Dermis microvascular lymphatic vessel endothelial cell (primary cell): ENCODE data around the gene GTF3C1. TPM values are rescaled to one million over a fixed set of nuclear protein-coding genes. Genes with fewer than 3 reads are reported as not detected.
"Not testable (repeated sequence)": the region's sequence is repeated elsewhere in the genome, so short reads cannot be mapped to it uniquely, and the experiment has no call there.

ENCODE experiments used
- DNase-seq, 2 donors: peaks; one replicate each; pipeline versions ENCODE4 v3.0.0 to v3.0.0-alpha.2; 2010; ENCODE audit warnings: low read depth in 2 of 2
- total RNA-seq: library from RNA; depleted of rRNA; stranded (reverse); fragments of >200 nt; gene quantifications from 2 replicates; pipeline ENCODE4 v1.2.1, GENCODE V29; 2014

The GTF3C1 gene
- total RNA-seq, 1 donor from 2014 or later: 51.9 TPM

GRCh38 chr16:27447301-27447700, 102.4 kb downstream of the GTF3C1 start:
- no peak for DNase-seq

GRCh38 chr16:27446721-27447120, 103.0 kb downstream of the GTF3C1 start:
- DNase-seq: no peak

- DNase-seq: no peak
These were observed 104.1 kb downstream of the GTF3C1 start for GRCh38 chr16:27445502-27446175.

GRCh38 chr16:27444470-27444869, 105.2 kb downstream of the GTF3C1 start:
- no peak for DNase-seq

- DNase-seq: no peak
These were observed 105.7 kb downstream of the GTF3C1 start for GRCh38 chr16:27444015-27444414.

- DNase-seq: no peak
These were observed 107.7 kb downstream of the GTF3C1 start for GRCh38 chr16:27441998-27442397.

GRCh38 chr16:27441276-27441675, 108.4 kb downstream of the GTF3C1 start:
- DNase-seq: no peak

- no peak for DNase-seq
These were observed 110.3 kb downstream of the GTF3C1 start for GRCh38 chr16:27439271-27440018.

- DNase-seq: no peak
These were observed 111.8 kb downstream of the GTF3C1 start for GRCh38 chr16:27437946-27438345.

GRCh38 chr16:27436921-27437650, 112.6 kb downstream of the GTF3C1 start:
- DNase-seq: no peak

- DNase-seq: no peak
These were observed 113.6 kb downstream of the GTF3C1 start for GRCh38 chr16:27436065-27436464.

GRCh38 chr16:27435146-27435545, 114.6 kb downstream of the GTF3C1 start:
- DNase-seq: not testable (repeated sequence)

GRCh38 chr16:27434141-27435051, 115.3 kb downstream of the GTF3C1 start:
- DNase-seq: no peak

GRCh38 chr16:27433636-27434035, 116.1 kb downstream of the GTF3C1 start:
- DNase-seq: no peak

GRCh38 chr16:27433191-27433590, 116.5 kb downstream of the GTF3C1 start:
- not testable (repeated sequence) for DNase-seq

- DNase-seq: no peak
These were observed 117.2 kb downstream of the GTF3C1 start for GRCh38 chr16:27432558-27432957.

GRCh38 chr16:27431773-27432532, 117.8 kb downstream of the GTF3C1 start:
- DNase-seq: no peak

- DNase-seq: peak in 1 of 2 donors; percentile 13
These were observed 118.7 kb downstream of the GTF3C1 start for GRCh38 chr16:27430923-27431484.

- DNase-seq: no peak
These were observed 119.2 kb downstream of the GTF3C1 start for GRCh38 chr16:27430512-27430911.

- DNase-seq: no peak
These were observed 119.7 kb downstream of the GTF3C1 start for GRCh38 chr16:27429981-27430441.
